Chondrocyte (in vitro differentiated cells): ENCODE measurements around the gene CD36. TPM values are rescaled to one million over a fixed set of nuclear protein-coding genes. Genes with fewer than 3 reads are reported as not detected.

Source experiments
- DNase-seq: peaks from one replicate; pipeline ENCODE4 v3.0.0; 2021; ENCODE audit warnings: mixed read lengths, low spot score
- H3K27ac Mint-ChIP-seq: one replicate; pipeline ENCODE4 v1.8.0; 2021; ENCODE audit warnings: mild to moderate bottlenecking, moderate library complexity, mixed read lengths; ENCODE audit not compliant: unreplicated experiment
- H3K27me3 Mint-ChIP-seq: 2 replicates; pipeline ENCODE4 v1.8.0; 2021; ENCODE audit warnings: low read depth, mixed read lengths
- H3K36me3 Mint-ChIP-seq: 2 replicates; pipeline ENCODE4 v1.8.0; 2021; ENCODE audit warnings: low read depth, mixed read lengths
- H3K4me1 Mint-ChIP-seq: 2 replicates; pipeline ENCODE4 v1.8.0; 2021; ENCODE audit warnings: low read depth, mild to moderate bottlenecking, mixed read lengths
- H3K4me3 Mint-ChIP-seq: one replicate; pipeline ENCODE4 v1.8.0; 2021; ENCODE audit warnings: mild to moderate bottlenecking, moderate library complexity, mixed read lengths; ENCODE audit not compliant: unreplicated experiment
- H3K9me3 Mint-ChIP-seq: 2 replicates; pipeline ENCODE4 v1.8.0; 2021; ENCODE audit warnings: low read depth, mixed read lengths
- CTCF ChIP-seq: fragments of 200-600 bp; sonication (generic); IDR thresholded peaks from 2 replicates; pipeline ENCODE4 v1.5.0; 2021; ENCODE audit warnings: antibody characterized with exemption, mild to moderate bottlenecking, moderate library complexity
- total RNA-seq: library from RNA; stranded (reverse); gene quantifications from 3 replicates; pipeline ENCODE4 v1.2.1, GENCODE V29; 2021

Gene CD36
- total RNA-seq, 1 donor from 2014 or later: 0.72 TPM

- H3K27ac Mint-ChIP-seq: peak overlapping the region; percentile 15
- H3K36me3 Mint-ChIP-seq: no peaks in the 10 kb centered on the region
- TF ChIP-seq CTCF: no peak
- no peaks in the 10 kb centered on the region for H3K9me3 Mint-ChIP-seq
- peaks cover 25% of the 10 kb centered on the region for H3K4me1 Mint-ChIP-seq
- DNase-seq: no peak
- H3K27me3 Mint-ChIP-seq: no peaks in the 10 kb centered on the region
- no peak overlapping the region for H3K4me3 Mint-ChIP-seq
These were observed 25.6 kb upstream of the CD36 start for GRCh38 chr7:80612880-80613279.

- TF ChIP-seq CTCF: no peak
- Mint-ChIP-seq H3K9me3 (peaks cover 5% of the 10 kb centered on the region), H3K36me3 (no peaks in the 10 kb centered on the region), H3K27me3 (no peaks in the 10 kb centered on the region), H3K4me3 (no peak overlapping the region), H3K4me1 (peaks cover 25% of the 10 kb centered on the region), H3K27ac (no peak overlapping the region)
- no peak for DNase-seq
These were observed 24.9 kb upstream of the CD36 start for GRCh38 chr7:80613519-80613918.

- Mint-ChIP-seq H3K27me3 (no peaks in the 10 kb centered on the region), H3K9me3 (peaks cover 12% of the 10 kb centered on the region), H3K27ac (no peak overlapping the region), H3K36me3 (no peaks in the 10 kb centered on the region), H3K4me3 (no peak overlapping the region), H3K4me1 (peaks cover 25% of the 10 kb centered on the region)
- no peak for TF ChIP-seq CTCF
- no peak for DNase-seq
These were observed 23.6 kb upstream of the CD36 start for GRCh38 chr7:80614851-80615271.

- Mint-ChIP-seq H3K27ac (no peak overlapping the region), H3K4me3 (no peak overlapping the region)
- no peak for TF ChIP-seq CTCF
These were observed 20.3 kb upstream of the CD36 start for GRCh38 chr7:80618096-80618495.

GRCh38 chr7:80619741-80620140, 18.7 kb upstream of the CD36 start:
- Mint-ChIP-seq H3K4me3 (no peak overlapping the region), H3K36me3 (no peaks in the 10 kb centered on the region), H3K27me3 (no peaks in the 10 kb centered on the region), H3K9me3 (peaks cover 16% of the 10 kb centered on the region), H3K4me1 (peaks cover 20% of the 10 kb centered on the region), H3K27ac (no peak overlapping the region)
- DNase-seq: no peak
- no peak for TF ChIP-seq CTCF

More at GRCh38 chr7:80618096-80618495, 20.3 kb upstream of the CD36 start:
- peaks cover 22% of the 10 kb centered on the region for H3K4me1 Mint-ChIP-seq
- no peak for DNase-seq
- H3K27me3 Mint-ChIP-seq: no peaks in the 10 kb centered on the region
- H3K9me3 Mint-ChIP-seq: peaks cover 16% of the 10 kb centered on the region
- no peaks in the 10 kb centered on the region for H3K36me3 Mint-ChIP-seq
